ENCODE results near the gene CLEC20A.

CLEC20A gene

GRCh38 chr1:178512566-178513277 is 16.0 kb upstream of the CLEC20A start, which contains the start of gene TEX35:
TSS of gene TEX35 (plus strand) at chr1:178513109. CDS start at chr1:178513189, 80 bp downstream.
- H3K36me3 ChIP-seq (replicated peaks in 1 of 2; ENCODE audit: control insufficient read depth in 2 of 2, insufficient read depth in 2 of 2, low read length in 2 of 2): no peaks in the 10 kb centered on the region
- no peak within 1 kb of the TSS for H3K27ac ChIP-seq (replicated peaks; ENCODE audit: low read length)
- peak within 1 kb of the TSS; percentile 26 for H2AK5ac ChIP-seq (ENCODE audit: low read depth, low read length)
- peaks cover 0 to 12% (median 0%) of the 10 kb centered on the region in 3 experiments for H3K27me3 ChIP-seq (ENCODE audit: control insufficient read depth in 3 of 3, insufficient read depth in 3 of 3, low read depth in 1 of 3, low read length in 3 of 3)
- no peak within 1 kb of the TSS for H3K9ac ChIP-seq (ENCODE audit: low read depth, low read length, poor library complexity)
- no CpG with 5 or more reads among the region's 19 CpGs for WGBS, 2 donors (ENCODE audit: extremely low coverage in 2 of 2, insufficient read length in 2 of 2, insufficient replicate concordance in 1 of 2)
- H3K9me3 ChIP-seq (replicated peaks in 1 of 2; ENCODE audit: control insufficient read depth in 2 of 2, insufficient read depth in 1 of 2, low read depth in 1 of 2, low read length in 2 of 2): no peaks in the 10 kb centered on the region
- no peak within 1 kb of the TSS for H2BK12ac ChIP-seq (ENCODE audit: low read length)
- peak within 1 kb of the TSS; percentile 40 for H3K23ac ChIP-seq (ENCODE audit: low read depth, low read length, poor library complexity)
- H2BK15ac ChIP-seq (ENCODE audit: low read length): no peak within 1 kb of the TSS
- no peak within 1 kb of the TSS for H2BK5ac ChIP-seq (ENCODE audit: low read length)
- no peak within 1 kb of the TSS for H3K4me2 ChIP-seq (ENCODE audit: insufficient read depth, low read length, poor library complexity, severe bottlenecking)
- peak within 1 kb of the TSS; percentile 50 for H2AFZ ChIP-seq (ENCODE audit: low read length)
- H3K4me3 ChIP-seq (ENCODE audit: low read length in 2 of 2): no peak within 1 kb of the TSS
- no peak for DNase-seq (ENCODE audit: low spot score)
- peaks cover 0 to 3% of the 10 kb centered on the region in 2 donors for H3K4me1 ChIP-seq (ENCODE audit: control insufficient read depth in 2 of 2, insufficient read depth in 1 of 2, low read depth in 1 of 2, low read length in 2 of 2)
- no peak within 1 kb of the TSS for H4K8ac ChIP-seq (ENCODE audit: low read depth, low read length)
- H3K18ac ChIP-seq (ENCODE audit: low read length): peak within 1 kb of the TSS; percentile 16
- H3K79me1 ChIP-seq (ENCODE audit: low read depth, low read length): no peaks in the 10 kb centered on the region
- no peak within 1 kb of the TSS for H4K91ac ChIP-seq (ENCODE audit: low read depth, low read length, poor library complexity)
- H3K14ac ChIP-seq (ENCODE audit: low read length): peak within 1 kb of the TSS; percentile 11
- H2BK120ac ChIP-seq (ENCODE audit: low read depth, low read length): no peak within 1 kb of the TSS
- H3K4ac ChIP-seq (ENCODE audit: low read length): no peak within 1 kb of the TSS

- no peak overlapping the region for H3K9ac ChIP-seq (ENCODE audit: low read depth, low read length, poor library complexity)
- no peak overlapping the region for H3K4me3 ChIP-seq (ENCODE audit: low read length in 2 of 2)
- no peaks in the 10 kb centered on the region for H3K9me3 ChIP-seq (replicated peaks in 1 of 2; ENCODE audit: control insufficient read depth in 2 of 2, insufficient read depth in 1 of 2, low read depth in 1 of 2, low read length in 2 of 2)
- H3K18ac ChIP-seq (ENCODE audit: low read length): no peak overlapping the region
- no peak overlapping the region for H4K91ac ChIP-seq (ENCODE audit: low read depth, low read length, poor library complexity)
- DNase-seq (ENCODE audit: low spot score): no peak
- H3K4me1 ChIP-seq (ENCODE audit: control insufficient read depth in 2 of 2, insufficient read depth in 1 of 2, low read depth in 1 of 2, low read length in 2 of 2): peaks cover 0 to 3% of the 10 kb centered on the region in 2 donors
- no peak overlapping the region for H3K23ac ChIP-seq (ENCODE audit: low read depth, low read length, poor library complexity)
- no peaks in the 10 kb centered on the region for H3K79me1 ChIP-seq (ENCODE audit: low read depth, low read length)
- no peak overlapping the region for H2BK120ac ChIP-seq (ENCODE audit: low read depth, low read length)
- peaks cover 0 to 9% (median 0%) of the 10 kb centered on the region in 3 experiments for H3K27me3 ChIP-seq (ENCODE audit: control insufficient read depth in 3 of 3, insufficient read depth in 3 of 3, low read depth in 1 of 3, low read length in 3 of 3)
- no peak overlapping the region for H2BK5ac ChIP-seq (ENCODE audit: low read length)
- H3K36me3 ChIP-seq (replicated peaks in 1 of 2; ENCODE audit: control insufficient read depth in 2 of 2, insufficient read depth in 2 of 2, low read length in 2 of 2): no peaks in the 10 kb centered on the region
- no peak overlapping the region for H3K14ac ChIP-seq (ENCODE audit: low read length)
- H3K4ac ChIP-seq (ENCODE audit: low read length): no peak overlapping the region
- H4K8ac ChIP-seq (ENCODE audit: low read depth, low read length): no peak overlapping the region
- no peak overlapping the region for H2AFZ ChIP-seq (ENCODE audit: low read length)
- H2AK5ac ChIP-seq (ENCODE audit: low read depth, low read length): no peak overlapping the region
- H2BK12ac ChIP-seq (ENCODE audit: low read length): no peak overlapping the region
- no peak overlapping the region for H3K4me2 ChIP-seq (ENCODE audit: insufficient read depth, low read length, poor library complexity, severe bottlenecking)
- no CpG with 5 or more reads among the region's 4 CpGs for WGBS, 2 donors (ENCODE audit: extremely low coverage in 2 of 2, insufficient read length in 2 of 2, insufficient replicate concordance in 1 of 2)
- no peak overlapping the region for H3K27ac ChIP-seq (replicated peaks; ENCODE audit: low read length)
- H2BK15ac ChIP-seq (ENCODE audit: low read length): no peak overlapping the region
Observed at GRCh38 chr1:178510155-178510554, 13.4 kb upstream of the CLEC20A start.

- no peak overlapping the region for H2BK12ac ChIP-seq (ENCODE audit: low read length)
- H3K9me3 ChIP-seq (replicated peaks in 1 of 2; ENCODE audit: control insufficient read depth in 2 of 2, insufficient read depth in 1 of 2, low read depth in 1 of 2, low read length in 2 of 2): no peaks in the 10 kb centered on the region
- H3K14ac ChIP-seq (ENCODE audit: low read length): no peak overlapping the region
- no peak overlapping the region for H2AK5ac ChIP-seq (ENCODE audit: low read depth, low read length)
- no peak overlapping the region for H3K18ac ChIP-seq (ENCODE audit: low read length)
- H2BK5ac ChIP-seq (ENCODE audit: low read length): no peak overlapping the region
- H4K8ac ChIP-seq (ENCODE audit: low read depth, low read length): no peak overlapping the region
- no CpG with 5 or more reads among the region's 5 CpGs for WGBS, 2 donors (ENCODE audit: extremely low coverage in 2 of 2, insufficient read length in 2 of 2, insufficient replicate concordance in 1 of 2)
- DNase-seq (ENCODE audit: low spot score): no peak
- H3K4ac ChIP-seq (ENCODE audit: low read length): no peak overlapping the region
- H2BK120ac ChIP-seq (ENCODE audit: low read depth, low read length): no peak overlapping the region
- no peak overlapping the region for H3K23ac ChIP-seq (ENCODE audit: low read depth, low read length, poor library complexity)
- no peak overlapping the region for H4K91ac ChIP-seq (ENCODE audit: low read depth, low read length, poor library complexity)
- H3K9ac ChIP-seq (ENCODE audit: low read depth, low read length, poor library complexity): no peak overlapping the region
- no peak overlapping the region for H3K4me3 ChIP-seq (ENCODE audit: low read length in 2 of 2)
- H3K4me1 ChIP-seq (ENCODE audit: control insufficient read depth in 2 of 2, insufficient read depth in 1 of 2, low read depth in 1 of 2, low read length in 2 of 2): peaks cover 0 to 3% of the 10 kb centered on the region in 2 donors
- peaks cover 0 to 9% (median 0%) of the 10 kb centered on the region in 3 experiments for H3K27me3 ChIP-seq (ENCODE audit: control insufficient read depth in 3 of 3, insufficient read depth in 3 of 3, low read depth in 1 of 3, low read length in 3 of 3)
- H3K36me3 ChIP-seq (replicated peaks in 1 of 2; ENCODE audit: control insufficient read depth in 2 of 2, insufficient read depth in 2 of 2, low read length in 2 of 2): no peaks in the 10 kb centered on the region
- no peak overlapping the region for H3K27ac ChIP-seq (replicated peaks; ENCODE audit: low read length)
- H2BK15ac ChIP-seq (ENCODE audit: low read length): no peak overlapping the region
- H2AFZ ChIP-seq (ENCODE audit: low read length): no peak overlapping the region
- H3K4me2 ChIP-seq (ENCODE audit: insufficient read depth, low read length, poor library complexity, severe bottlenecking): no peak overlapping the region
- H3K79me1 ChIP-seq (ENCODE audit: low read depth, low read length): no peaks in the 10 kb centered on the region
Observed at GRCh38 chr1:178509414-178510007, 12.7 kb upstream of the CLEC20A start.

GRCh38 chr1:178506669-178507068 is 9.9 kb upstream of the CLEC20A start:
- no peak for DNase-seq (ENCODE audit: low spot score)
- Histone ChIP-seq H4K8ac (ENCODE audit: low read depth, low read length) (no peak overlapping the region), H3K4me1 (ENCODE audit: control insufficient read depth in 2 of 2, insufficient read depth in 1 of 2, low read depth in 1 of 2, low read length in 2 of 2) (no peaks in the 10 kb centered on the region), H3K9me3 (replicated peaks in 1 of 2; ENCODE audit: control insufficient read depth in 2 of 2, insufficient read depth in 1 of 2, low read depth in 1 of 2, low read length in 2 of 2) (no peaks in the 10 kb centered on the region), H2BK12ac (ENCODE audit: low read length) (no peak overlapping the region), H3K36me3 (replicated peaks in 1 of 2; ENCODE audit: control insufficient read depth in 2 of 2, insufficient read depth in 2 of 2, low read length in 2 of 2) (no peaks in the 10 kb centered on the region), H2AFZ (ENCODE audit: low read length) (no peak overlapping the region), H3K4me2 (ENCODE audit: insufficient read depth, low read length, poor library complexity, severe bottlenecking) (no peak overlapping the region), H3K9ac (ENCODE audit: low read depth, low read length, poor library complexity) (no peak overlapping the region), H3K4ac (ENCODE audit: low read length) (no peak overlapping the region), H3K23ac (ENCODE audit: low read depth, low read length, poor library complexity) (no peak overlapping the region), H3K79me1 (ENCODE audit: low read depth, low read length) (no peaks in the 10 kb centered on the region), H2BK5ac (ENCODE audit: low read length) (no peak overlapping the region), H3K4me3 (ENCODE audit: low read length in 2 of 2) (no peak overlapping the region), H3K27ac (replicated peaks; ENCODE audit: low read length) (no peak overlapping the region), H3K27me3 (ENCODE audit: control insufficient read depth in 3 of 3, insufficient read depth in 3 of 3, low read depth in 1 of 3, low read length in 3 of 3) (peaks cover 0 to 9% (median 0%) of the 10 kb centered on the region in 3 experiments), H2AK5ac (ENCODE audit: low read depth, low read length) (no peak overlapping the region), H3K18ac (ENCODE audit: low read length) (no peak overlapping the region), H2BK120ac (ENCODE audit: low read depth, low read length) (no peak overlapping the region), H3K14ac (ENCODE audit: low read length) (no peak overlapping the region), H2BK15ac (ENCODE audit: low read length) (no peak overlapping the region), H4K91ac (ENCODE audit: low read depth, low read length, poor library complexity) (no peak overlapping the region)
- WGBS, 2 donors (ENCODE audit: extremely low coverage in 2 of 2, insufficient read length in 2 of 2, insufficient replicate concordance in 1 of 2): no CpG with 5 or more reads among the region's 6 CpGs

Measured in neuronal stem cell (in vitro differentiated cells).